ENCODE data around the gene PDE6G. TPM values are rescaled to one million over a fixed set of nuclear protein-coding genes. Genes with fewer than 3 reads are reported as not detected.
"Not testable (repeated sequence)": the region's sequence is repeated elsewhere in the genome, so short reads cannot be mapped to it uniquely, and the experiment has no call there.

PDE6G gene
- total RNA-seq, 1 donor from 2014 or later, result not detected

- intact Hi-C loops (cut with DNase I), result no loop called here
- DNase-seq (ENCODE audit: low spot score), result no peak
These were observed 11.8 kb downstream of the PDE6G start for GRCh38 chr17:81644496-81644895.

GRCh38 chr17:81641825-81642489 lies 14.4 kb downstream of the PDE6G start:
- intact Hi-C loops (cut with DNase I), result no loop called here
- no peak for DNase-seq (ENCODE audit: low spot score)

- DNase-seq (ENCODE audit: low spot score), result no peak
- intact Hi-C loops (cut with DNase I), result no loop called here
These were observed 16.3 kb downstream of the PDE6G start for GRCh38 chr17:81640011-81640410.

- intact Hi-C loops (cut with DNase I), result no loop called here
- DNase-seq (ENCODE audit: low spot score), result no peak
These were observed 17.7 kb downstream of the PDE6G start for GRCh38 chr17:81638683-81639082.

- peak; percentile 95 for DNase-seq (ENCODE audit: low spot score)
- intact Hi-C loops (cut with DNase I), result loop anchor here (2.0 kb wide), 1 partner anchor 30 kb away; the partner anchor contains the start of genes CCDC137 and OXLD1
These were observed 19.6 kb downstream of the PDE6G start, which contains the start of the genes NPLOC4 and TSPAN10 for GRCh38 chr17:81636505-81637288. TSS of gene NPLOC4 (minus strand) at chr17:81637112. CDS start at chr17:81636930, 182 bp downstream. TSS of gene TSPAN10 (plus strand) at chr17:81637196. CDS start at chr17:81642413, 5,217 bp downstream.

- intact Hi-C loops (cut with DNase I), result loop anchor here (2.0 kb wide), 1 partner anchor 31 kb away; the partner anchor contains the start of genes CCDC137 and OXLD1
- no peak for DNase-seq (ENCODE audit: low spot score)
These were observed 20.3 kb downstream of the PDE6G start for GRCh38 chr17:81635973-81636504.

GRCh38 chr17:81635431-81635830 lies 20.9 kb downstream of the PDE6G start:
- DNase-seq (ENCODE audit: low spot score), result no peak
- intact Hi-C loops (cut with DNase I), result no loop called here

GRCh38 chr17:81631482-81631881 lies 24.9 kb downstream of the PDE6G start:
- intact Hi-C loops (cut with DNase I), result no loop called here
- DNase-seq (ENCODE audit: low spot score), result no peak

GRCh38 chr17:81630274-81630673 lies 26.1 kb downstream of the PDE6G start:
- intact Hi-C loops (cut with DNase I), result no loop called here
- DNase-seq (ENCODE audit: low spot score), result no peak

- intact Hi-C loops (cut with DNase I), result no loop called here
- DNase-seq (ENCODE audit: low spot score), result no peak
These were observed 34.7 kb downstream of the PDE6G start for GRCh38 chr17:81621494-81622130.

- DNase-seq (ENCODE audit: low spot score); intact Hi-C loops (cut with DNase I): not testable (repeated sequence)
These were observed 38.0 kb downstream of the PDE6G start for GRCh38 chr17:81618307-81618706.

GRCh38 chr17:81616877-81617276 lies 39.5 kb downstream of the PDE6G start:
- no peak for DNase-seq (ENCODE audit: low spot score)

GRCh38 chr17:81615401-81615930 lies 40.9 kb downstream of the PDE6G start:
- DNase-seq (ENCODE audit: low spot score), result no peak
- intact Hi-C loops (cut with DNase I), result no loop called here

More at GRCh38 chr17:81616877-81617276, 39.5 kb downstream of the PDE6G start:
- intact Hi-C loops (cut with DNase I), result no loop called here

- DNase-seq (ENCODE audit: low spot score), result no peak
- intact Hi-C loops (cut with DNase I), result no loop called here
These were observed 44.0 kb downstream of the PDE6G start for GRCh38 chr17:81612172-81612970.

- intact Hi-C loops (cut with DNase I), result no loop called here
- no peak for DNase-seq (ENCODE audit: low spot score)
These were observed 46.6 kb downstream of the PDE6G start for GRCh38 chr17:81609541-81610311.

- intact Hi-C loops (cut with DNase I), result no loop called here
- DNase-seq (ENCODE audit: low spot score), result no peak
These were observed 47.7 kb downstream of the PDE6G start for GRCh38 chr17:81608605-81609004.

GRCh38 chr17:81608082-81608481 lies 48.3 kb downstream of the PDE6G start:
- intact Hi-C loops (cut with DNase I), result no loop called here

GRCh38 chr17:81607431-81607830 lies 48.9 kb downstream of the PDE6G start:
- DNase-seq (ENCODE audit: low spot score), result no peak
- intact Hi-C loops (cut with DNase I), result no loop called here

More at GRCh38 chr17:81608082-81608481, 48.3 kb downstream of the PDE6G start:
- no peak for DNase-seq (ENCODE audit: low spot score)

Data from cardiac septum (tissue), 1 donor.